H9 (cell line): ENCODE data around the gene UBTF. TPM values are rescaled to one million over a fixed set of nuclear protein-coding genes. Genes with fewer than 3 reads are reported as not detected.
A peak's percentile ranks its signal among the peaks of the same experiment; 100 is the strongest.

Experiments used
- DNase-seq: peaks from one replicate; pipeline ENCODE4 v3.0.0-alpha.2; 2017
- H2AFZ ChIP-seq: one replicate; pipeline ENCODE4 v1.6.1; 2013; ENCODE audit warnings: mild to moderate bottlenecking, low read length, control low read depth, moderate library complexity
- H2AK5ac ChIP-seq: 2 replicates; pipeline ENCODE4 v1.6.1; 2013; ENCODE audit warnings: low read length, control low read depth, mixed read lengths; ENCODE audit not compliant: insufficient read length
- H2BK120ac ChIP-seq: one replicate; pipeline ENCODE4 v1.6.1; 2013; ENCODE audit warnings: low read depth, mild to moderate bottlenecking, low read length, control low read depth, inconsistent platforms; ENCODE audit not compliant: poor library complexity, severe bottlenecking
- H2BK12ac ChIP-seq: 2 replicates; pipeline ENCODE4 v1.6.1; 2013; ENCODE audit warnings: low read length, control low read depth, mixed read lengths, low read depth; ENCODE audit not compliant: insufficient read length
- H2BK15ac ChIP-seq: 2 replicates; pipeline ENCODE4 v1.6.1; 2013; ENCODE audit warnings: low read depth, low read length, control low read depth
- H2BK20ac ChIP-seq: one replicate; pipeline ENCODE4 v1.6.1; 2013; ENCODE audit warnings: low read depth, mild to moderate bottlenecking, low read length, control low read depth, inconsistent platforms; ENCODE audit not compliant: poor library complexity, severe bottlenecking
- H2BK5ac ChIP-seq: 2 replicates; pipeline ENCODE4 v1.6.1; 2013; ENCODE audit warnings: low read length, control low read depth, mixed read lengths; ENCODE audit not compliant: insufficient read length
- H3K14ac ChIP-seq: 2 replicates; pipeline ENCODE4 v1.6.1; 2013; ENCODE audit warnings: low read length, control low read depth; ENCODE audit not compliant: insufficient read depth
- H3K18ac ChIP-seq: 2 replicates; pipeline ENCODE4 v1.6.1; 2013; ENCODE audit warnings: low read depth, mild to moderate bottlenecking, mixed read lengths, low read length, control low read depth; ENCODE audit not compliant: insufficient read length
- H3K23ac ChIP-seq: 2 replicates; pipeline ENCODE4 v1.6.1; 2013; ENCODE audit warnings: low read length, control low read depth, mixed read lengths, low read depth; ENCODE audit not compliant: insufficient read length
- H3K23me2 ChIP-seq: 2 replicates; pipeline ENCODE4 v1.6.1; 2013; ENCODE audit warnings: low read depth, mild to moderate bottlenecking, mixed read lengths, low read length, control low read depth; ENCODE audit not compliant: insufficient read length, poor library complexity, severe bottlenecking
- H3K27ac ChIP-seq: 2 replicates; pipeline ENCODE4 v1.5.1; 2013; ENCODE audit warnings: low read length, control low read depth, mixed read lengths, low read depth; ENCODE audit not compliant: insufficient read length
- H3K27me3 ChIP-seq: 2 replicates; pipeline ENCODE4 v1.6.1; 2013; ENCODE audit warnings: low read length, control low read depth, inconsistent platforms; ENCODE audit not compliant: insufficient read depth
- H3K4ac ChIP-seq: 2 replicates; pipeline ENCODE4 v1.6.1; 2013; ENCODE audit warnings: low read depth, mild to moderate bottlenecking, control low read depth, inconsistent platforms, low read length, moderate library complexity
- H3K4me1 ChIP-seq: 2 replicates; pipeline ENCODE4 v1.6.1; 2013; ENCODE audit warnings: low read length, control low read depth, inconsistent platforms; ENCODE audit not compliant: insufficient read depth
- H3K4me2 ChIP-seq: 2 replicates; pipeline ENCODE4 v1.6.1; 2013; ENCODE audit warnings: low read length, control low read depth, mixed read lengths; ENCODE audit not compliant: insufficient read length, insufficient read depth
- H3K56ac ChIP-seq: 2 replicates; pipeline ENCODE4 v1.6.1; 2013; ENCODE audit warnings: low read depth, mild to moderate bottlenecking, mixed read lengths, low read length, control low read depth; ENCODE audit not compliant: insufficient read length
- H3K79me1 ChIP-seq: 2 replicates; pipeline ENCODE4 v1.6.1; 2013; ENCODE audit warnings: low read depth, mild to moderate bottlenecking, moderate library complexity, low read length, control low read depth, inconsistent platforms; ENCODE audit not compliant: insufficient read depth, poor library complexity, severe bottlenecking
- H3K79me2 ChIP-seq: 2 replicates; pipeline ENCODE4 v1.6.1; 2013; ENCODE audit warnings: low read length, control low read depth, inconsistent platforms; ENCODE audit not compliant: insufficient read depth
- H3K9ac ChIP-seq: 2 replicates; pipeline ENCODE4 v1.6.1; 2013; ENCODE audit warnings: low read length, control low read depth, mixed read lengths; ENCODE audit not compliant: insufficient read length; ENCODE audit errors: extremely low read depth
- H3K9me3 ChIP-seq: one replicate; pipeline ENCODE4 v1.6.1; 2013; ENCODE audit warnings: low read depth, low read length, inconsistent platforms; ENCODE audit not compliant: control insufficient read depth
- H3T11ph ChIP-seq: one replicate; pipeline ENCODE4 v1.6.1; 2013; ENCODE audit warnings: mild to moderate bottlenecking, low read length, control low read depth, inconsistent platforms
- H4K20me1 ChIP-seq: one replicate; pipeline ENCODE4 v1.6.1; 2013; ENCODE audit not compliant: control insufficient read depth, insufficient read length, insufficient read depth
- H4K5ac ChIP-seq: 2 replicates; pipeline ENCODE4 v1.6.1; 2013; ENCODE audit warnings: low read depth, mild to moderate bottlenecking, mixed read lengths, low read length, control low read depth; ENCODE audit not compliant: insufficient read length
- H4K8ac ChIP-seq: replicated peaks from 2 replicates; pipeline ENCODE4 v1.6.1; 2013; ENCODE audit warnings: low read length, control low read depth, mixed read lengths, low read depth; ENCODE audit not compliant: insufficient read length
- H4K91ac ChIP-seq: 2 replicates; pipeline ENCODE4 v1.6.1; 2013; ENCODE audit warnings: low read depth, mild to moderate bottlenecking, moderate library complexity, mixed read lengths, low read length, control low read depth; ENCODE audit not compliant: insufficient read length
- H3K27ac Mint-ChIP-seq, 3 experiments: 2 replicates in 2 of 3; 3 replicates in 1 of 3; pipeline ENCODE4 v1.8.0; 2020 to 2021; ENCODE audit warnings: mixed read lengths in 3 of 3, mild to moderate bottlenecking in 1 of 3, moderate library complexity in 1 of 3
- H3K27me3 Mint-ChIP-seq: 2 replicates; pipeline ENCODE4 v1.8.0; 2021; ENCODE audit warnings: low read depth, mild to moderate bottlenecking, moderate library complexity, mixed read lengths
- H3K36me3 Mint-ChIP-seq, 3 experiments: 2 replicates in 2 of 3; 3 replicates in 1 of 3; pipeline ENCODE4 v1.8.0; 2020 to 2021; ENCODE audit warnings: low read depth in 3 of 3, mixed read lengths in 3 of 3; ENCODE audit not compliant: insufficient read depth in 1 of 3
- H3K4me1 Mint-ChIP-seq, 2 experiments: 2 replicates each; pipeline ENCODE4 v1.8.0; 2020; ENCODE audit warnings: mixed read lengths in 2 of 2
- H3K4me3 Mint-ChIP-seq, 2 experiments: 2 replicates in 1 of 2; 3 replicates in 1 of 2; pipeline ENCODE4 v1.8.0; 2020 to 2021; ENCODE audit warnings: mild to moderate bottlenecking in 2 of 2, mixed read lengths in 2 of 2, moderate library complexity in 1 of 2
- H3K9me3 Mint-ChIP-seq, 2 experiments: 2 replicates in 1 of 2; 3 replicates in 1 of 2; pipeline ENCODE4 v1.8.0; 2020; ENCODE audit warnings: mild to moderate bottlenecking in 2 of 2, mixed read lengths in 2 of 2, moderate library complexity in 1 of 2
- WGBS: extraction: QIAGEN DNeasy Blood & Tissue Kit; methylation state at CpG from one replicate; pipeline ENCODE4 v1.1.7; 2013; ENCODE audit warnings: missing lambda C conversion rate, low lambda C conversion rate, mixed read lengths; ENCODE audit not compliant: insufficient read length; ENCODE audit errors: extremely low coverage; 5-methylcytosine and 5-hydroxymethylcytosine counted together
- total RNA-seq: library from RNA; stranded (reverse); gene quantifications from 2 replicates; pipeline ENCODE4 v1.2.1, GENCODE V29; 2021
- TF ChIP-seq, protein P1 (sequence below): fragments of 200-600 bp; sonication (generic); conservative IDR thresholded peaks from 3 replicates; pipeline ENCODE4 v1.8.0; 2021; ENCODE audit warnings: antibody characterized with exemption, mild to moderate bottlenecking

UBTF gene
- total RNA-seq, 1 experiment from 2014 or later = 151 TPM

DNA sequence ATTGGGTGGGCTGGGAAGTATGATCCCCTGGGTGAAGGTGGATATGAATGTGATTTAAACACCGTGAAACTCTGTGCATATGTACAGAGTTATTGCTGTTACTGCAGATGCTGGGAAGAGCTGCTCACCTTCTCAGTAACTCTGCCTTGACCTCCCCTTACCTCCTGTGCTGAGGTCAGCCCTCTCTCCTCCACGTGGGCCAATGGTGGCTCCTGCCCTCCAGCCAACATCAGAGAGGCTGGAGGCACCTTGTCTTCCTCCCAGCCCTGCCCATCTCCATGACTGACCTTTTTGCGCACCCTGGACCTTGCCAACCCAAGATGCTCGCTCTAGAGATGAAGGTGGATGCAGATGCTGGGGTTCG lies 49.4 kb downstream of the UBTF start:
- H2BK15ac ChIP-seq = no peak overlapping the region
- H3K4me1 ChIP-seq = no peaks in the 10 kb centered on the region; the same call in 1 of the 2 replicates
- H3K79me1 ChIP-seq = no peaks in the 10 kb centered on the region
- H2BK5ac ChIP-seq = no peak overlapping the region
- H2BK12ac ChIP-seq = no peak overlapping the region
- no peak overlapping the region for H4K8ac ChIP-seq
- peaks cover 3% of the 10 kb centered on the region for H4K20me1 ChIP-seq
- no peak overlapping the region for H3K4ac ChIP-seq
- no peaks in the 10 kb centered on the region for H3K23me2 ChIP-seq
- H3K27ac ChIP-seq = no peak overlapping the region
- no peak overlapping the region for H3K56ac ChIP-seq
- H3K79me2 ChIP-seq = no peaks in the 10 kb centered on the region
- H2AFZ ChIP-seq = no peak overlapping the region
- no peak overlapping the region for H3K23ac ChIP-seq
- peaks cover 0 to 4% (median 2%) of the 10 kb centered on the region in 3 experiments; a peak in 1 of 7 replicates for H3K36me3 Mint-ChIP-seq
- no CpG with 5 or more reads among the region's 5 CpGs for WGBS
- no peak for DNase-seq
- H3T11ph ChIP-seq = no peak overlapping the region
- H4K5ac ChIP-seq = no peak overlapping the region
- no peaks in the 10 kb centered on the region for H3K9me3 Mint-ChIP-seq
- H3K9ac ChIP-seq = no peak overlapping the region
- H3K4me3 Mint-ChIP-seq = no peak overlapping the region
- H2BK120ac ChIP-seq = no peak overlapping the region
- H3K27me3 Mint-ChIP-seq = peaks cover 2% of the 10 kb centered on the region; the same call in 1 of the 2 replicates
- TF ChIP-seq, protein P1, sequence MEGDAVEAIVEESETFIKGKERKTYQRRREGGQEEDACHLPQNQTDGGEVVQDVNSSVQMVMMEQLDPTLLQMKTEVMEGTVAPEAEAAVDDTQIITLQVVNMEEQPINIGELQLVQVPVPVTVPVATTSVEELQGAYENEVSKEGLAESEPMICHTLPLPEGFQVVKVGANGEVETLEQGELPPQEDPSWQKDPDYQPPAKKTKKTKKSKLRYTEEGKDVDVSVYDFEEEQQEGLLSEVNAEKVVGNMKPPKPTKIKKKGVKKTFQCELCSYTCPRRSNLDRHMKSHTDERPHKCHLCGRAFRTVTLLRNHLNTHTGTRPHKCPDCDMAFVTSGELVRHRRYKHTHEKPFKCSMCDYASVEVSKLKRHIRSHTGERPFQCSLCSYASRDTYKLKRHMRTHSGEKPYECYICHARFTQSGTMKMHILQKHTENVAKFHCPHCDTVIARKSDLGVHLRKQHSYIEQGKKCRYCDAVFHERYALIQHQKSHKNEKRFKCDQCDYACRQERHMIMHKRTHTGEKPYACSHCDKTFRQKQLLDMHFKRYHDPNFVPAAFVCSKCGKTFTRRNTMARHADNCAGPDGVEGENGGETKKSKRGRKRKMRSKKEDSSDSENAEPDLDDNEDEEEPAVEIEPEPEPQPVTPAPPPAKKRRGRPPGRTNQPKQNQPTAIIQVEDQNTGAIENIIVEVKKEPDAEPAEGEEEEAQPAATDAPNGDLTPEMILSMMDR = no peak
- no peak overlapping the region for H2AK5ac ChIP-seq
- H4K91ac ChIP-seq = no peak overlapping the region
- no peak overlapping the region for H3K18ac ChIP-seq
- H3K4me1 Mint-ChIP-seq = peaks cover 17 to 31% of the 10 kb centered on the region in 2 experiments
- H3K9me3 ChIP-seq = no peaks in the 10 kb centered on the region
- no peaks in the 10 kb centered on the region for H3K27me3 ChIP-seq
- no peak overlapping the region for H2BK20ac ChIP-seq
- H3K4me2 ChIP-seq = no peak overlapping the region
- H3K14ac ChIP-seq = no peak overlapping the region; the same call in 1 of the 2 replicates
- H3K27ac Mint-ChIP-seq = peak overlapping the region in 1 of 3 experiments; percentile 58; a peak in 1 of 7 replicates
